Gastrocnemius medialis (tissue), 4 donors: Measurements from ENCODE around the gene MAGI1. TPM values are rescaled to one million over a fixed set of nuclear protein-coding genes. Genes with fewer than 3 reads are reported as not detected.

Experiments
- ATAC-seq, 2 donors: fragments of 150-250 bp; one replicate each; pipeline ENCODE4 v1.9.1; 2016
- DNase-seq, 2 donors: peaks; one replicate each; pipeline ENCODE4 v3.0.0-alpha.2; 2019
- H3K27ac ChIP-seq, 4 donors: fragments of 200-600 bp; sonication (generic); 1 replicate in 1 of 4; 2 replicates in 3 of 4; pipeline ENCODE4 v1.5.1; 2016 to 2018; ENCODE audit warnings: mild to moderate bottlenecking in 2 of 4, moderate library complexity in 1 of 4
- H3K27me3 ChIP-seq, 3 donors: fragments of 200-600 bp; sonication (generic) in 2 of 3; 1 replicate in 1 of 3; 2 replicates in 2 of 3; pipeline versions ENCODE4 v1.5.1 to v1.6.0; 2016 to 2019; ENCODE audit warnings: mild to moderate bottlenecking in 1 of 3, moderate library complexity in 1 of 3
- H3K36me3 ChIP-seq, 2 donors: fragments of 200-600 bp; sonication (generic) in 1 of 2; one replicate each; pipeline ENCODE4 v1.5.1; 2017 to 2018
- H3K4me1 ChIP-seq, 2 donors: fragments of 200-600 bp; sonication (generic) in 1 of 2; one replicate each; pipeline ENCODE4 v1.5.1; 2016 to 2017; ENCODE audit warnings: mild to moderate bottlenecking in 2 of 2
- H3K4me3 ChIP-seq, 4 donors: fragments of 200-600 bp; sonication (generic) in 3 of 4; 1 replicate in 1 of 4; 2 replicates in 3 of 4; pipeline ENCODE4 v1.5.1; 2016 to 2019; ENCODE audit warnings: mild to moderate bottlenecking in 2 of 4
- H3K9me3 ChIP-seq, 3 donors: fragments of 200-600 bp; sonication (generic) in 2 of 3; 1 replicate in 1 of 3; 2 replicates in 2 of 3; pipeline ENCODE4 v1.5.1; 2016 to 2019
- CTCF ChIP-seq, 5 experiments: fragments of 450-650 bp in 3 of 5; fragments of 200-600 bp in 2 of 5; sonication (generic) in 2 of 5; IDR thresholded peaks in 4 of 5; conservative IDR thresholded peaks in 1 of 5; 1 replicate in 4 of 5; 2 replicates in 1 of 5; pipeline ENCODE4 v1.5.1; 2016 to 2019; ENCODE audit warnings: antibody characterized with exemption in 5 of 5, mild to moderate bottlenecking in 3 of 5, moderate library complexity in 3 of 5
- POLR2A ChIP-seq, 2 donors: fragments of 450-650 bp; IDR thresholded peaks; one replicate each; pipeline ENCODE4 v1.6.1; 2017; ENCODE audit warnings: antibody characterized with exemption in 2 of 2, mild to moderate bottlenecking in 2 of 2, moderate library complexity in 2 of 2
- in situ Hi-C, 4 donors: fragments of 200-750 bp; cut with MboI; loops; one replicate each; pipeline versions ENCODE4 v1.15.0 to v1.8.0; 2017; ENCODE audit warnings: low sequenced_read_pairs in 4 of 4
- intact Hi-C: fragments of 100-400 bp; cut with DNase I; formaldehyde crosslinking; loops from one replicate; pipeline ENCODE4 v1.15.1; 2023; ENCODE audit warnings: low total_unique reads
- total RNA-seq, 4 donors: library from RNA; depleted of rRNA; stranded (reverse); fragments of >200 nt; gene quantifications; one replicate each; pipeline versions ENCODE4 v1.1.0 to v1.2.3, GENCODE V29; 2016

Gene MAGI1
- total RNA-seq, 4 donors from 2014 or later: 2.6 to 7.5 (median 3.9) TPM

- Histone ChIP-seq H3K27ac (no peak overlapping the region), H3K36me3 (no peaks in the 10 kb centered on the region), H3K27me3 (no peaks in the 10 kb centered on the region), H3K9me3 (no peaks in the 10 kb centered on the region), H3K4me3 (no peak overlapping the region), H3K4me1 (peaks cover 0 to 12% of the 10 kb centered on the region in 2 donors)
- intact Hi-C loops: no loop called here
- no peak for TF ChIP-seq POLR2A (IDR thresholded peaks at IDR 0.05)
- no peak for TF ChIP-seq CTCF (IDR thresholded peaks at IDR 0.05 in 4 of 5, conservative IDR thresholded peaks at IDR 0.05 in 1 of 5)
- in situ Hi-C loops: no loop called here
- no peak for DNase-seq
- no peak for ATAC-seq
These were observed 700.1 kb downstream of the MAGI1 start for GRCh38 chr3:65338571-65338970.

GRCh38 chr3:65335587-65335986 is 703.1 kb downstream of the MAGI1 start:
- no peak for DNase-seq
- Histone ChIP-seq H3K36me3 (no peaks in the 10 kb centered on the region), H3K27me3 (no peaks in the 10 kb centered on the region), H3K27ac (no peak overlapping the region), H3K4me3 (no peak overlapping the region), H3K9me3 (no peaks in the 10 kb centered on the region), H3K4me1 (peaks cover 0 to 12% of the 10 kb centered on the region in 2 donors)
- TF ChIP-seq POLR2A (IDR thresholded peaks at IDR 0.05) (no peak), CTCF (IDR thresholded peaks at IDR 0.05 in 4 of 5, conservative IDR thresholded peaks at IDR 0.05 in 1 of 5) (no peak)
- in situ Hi-C loops (no loop called here), intact Hi-C loops (no loop called here)
- ATAC-seq: no peak

- in situ Hi-C loops: no loop called here
- no peak for DNase-seq
- TF ChIP-seq POLR2A (IDR thresholded peaks at IDR 0.05) (no peak), CTCF (IDR thresholded peaks at IDR 0.05 in 4 of 5, conservative IDR thresholded peaks at IDR 0.05 in 1 of 5) (peak in 1 of 5 experiments; percentile 23)
These were observed 704.6 kb downstream of the MAGI1 start for GRCh38 chr3:65334045-65334665.

GRCh38 chr3:65331730-65332129 is 707.0 kb downstream of the MAGI1 start:
- DNase-seq (no peak), ATAC-seq (no peak)
- no peaks in the 10 kb centered on the region for H3K36me3 ChIP-seq
- TF ChIP-seq CTCF (IDR thresholded peaks at IDR 0.05 in 4 of 5, conservative IDR thresholded peaks at IDR 0.05 in 1 of 5): no peak
- TF ChIP-seq POLR2A (IDR thresholded peaks at IDR 0.05): no peak
- in situ Hi-C loops (no loop called here), intact Hi-C loops (no loop called here)
- peaks cover 0 to 12% of the 10 kb centered on the region in 2 donors for H3K4me1 ChIP-seq
- no peaks in the 10 kb centered on the region for H3K9me3 ChIP-seq
- no peak overlapping the region for H3K27ac ChIP-seq
- no peaks in the 10 kb centered on the region for H3K27me3 ChIP-seq
- H3K4me3 ChIP-seq: no peak overlapping the region

More at GRCh38 chr3:65334045-65334665, 704.6 kb downstream of the MAGI1 start:
- peaks cover 0 to 12% of the 10 kb centered on the region in 2 donors for H3K4me1 ChIP-seq
- H3K4me3 ChIP-seq: no peak overlapping the region
- H3K27me3 ChIP-seq: no peaks in the 10 kb centered on the region
- H3K27ac ChIP-seq: no peak overlapping the region
- H3K9me3 ChIP-seq: no peaks in the 10 kb centered on the region
- intact Hi-C loops: no loop called here
- ATAC-seq: peak in 1 of 2 donors; percentile 42
- no peaks in the 10 kb centered on the region for H3K36me3 ChIP-seq

- in situ Hi-C loops (no loop called here), intact Hi-C loops (no loop called here)
- Histone ChIP-seq H3K27me3 (no peaks in the 10 kb centered on the region), H3K9me3 (no peaks in the 10 kb centered on the region), H3K27ac (no peak overlapping the region), H3K4me3 (no peak overlapping the region), H3K4me1 (peaks cover 0 to 12% of the 10 kb centered on the region in 2 donors), H3K36me3 (no peaks in the 10 kb centered on the region)
- TF ChIP-seq POLR2A (IDR thresholded peaks at IDR 0.05) (no peak), CTCF (IDR thresholded peaks at IDR 0.05 in 4 of 5, conservative IDR thresholded peaks at IDR 0.05 in 1 of 5) (no peak)
- DNase-seq (no peak), ATAC-seq (no peak)
These were observed 708.6 kb downstream of the MAGI1 start for GRCh38 chr3:65330072-65330471.
